GM13976 (cell line): ENCODE data around the gene TRIM42.

Experiments
- DNase-seq: peaks from one replicate; pipeline ENCODE4 v3.0.0; 2012; ENCODE audit warnings: low spot score
- CTCF ChIP-seq: IDR thresholded peaks from 2 replicates; pipeline ENCODE4 v1.5.1; 2012; ENCODE audit warnings: borderline replicate concordance, mild to moderate bottlenecking; ENCODE audit not compliant: insufficient read depth; ENCODE audit errors: extremely low read depth, missing control alignments, control extremely low read depth
- in situ Hi-C: fragments of 300-500 bp; cut with MboI; formaldehyde crosslinking; loops from one replicate; pipeline ENCODE4 v1.12.0; 2022; ENCODE audit warnings: low sequenced_read_pairs, mixed read lengths, inconsistent platforms; ENCODE audit not compliant: unreplicated experiment

The TRIM42 gene

GRCh38 chr3:140748171-140748570 is 70.3 kb downstream of the TRIM42 start:
- DNase-seq = no peak
- no peak for TF ChIP-seq CTCF
- in situ Hi-C loops = loop anchor here (25.0 kb wide), 1 partner anchor 611 kb away; no protein-coding TSS in a partner anchor

GRCh38 chr3:140748903-140749302 is 71.0 kb downstream of the TRIM42 start:
- no peak for TF ChIP-seq CTCF
- in situ Hi-C loops = loop anchor here (25.0 kb wide), 1 partner anchor 612 kb away; no protein-coding TSS in a partner anchor
- no peak for DNase-seq
